Activated gamma-delta T cell treated with anti-CD3 and anti-CD28 coated beads, Interleukin-2, amount 50 U/mL, for 16 hours (primary cell): ENCODE results near the gene PIM3.

Source experiments
- DNase-seq: peaks from one replicate; pipeline ENCODE4 v3.0.0-alpha.2; 2020; ENCODE audit warnings: low read depth

The PIM3 gene

DNA sequence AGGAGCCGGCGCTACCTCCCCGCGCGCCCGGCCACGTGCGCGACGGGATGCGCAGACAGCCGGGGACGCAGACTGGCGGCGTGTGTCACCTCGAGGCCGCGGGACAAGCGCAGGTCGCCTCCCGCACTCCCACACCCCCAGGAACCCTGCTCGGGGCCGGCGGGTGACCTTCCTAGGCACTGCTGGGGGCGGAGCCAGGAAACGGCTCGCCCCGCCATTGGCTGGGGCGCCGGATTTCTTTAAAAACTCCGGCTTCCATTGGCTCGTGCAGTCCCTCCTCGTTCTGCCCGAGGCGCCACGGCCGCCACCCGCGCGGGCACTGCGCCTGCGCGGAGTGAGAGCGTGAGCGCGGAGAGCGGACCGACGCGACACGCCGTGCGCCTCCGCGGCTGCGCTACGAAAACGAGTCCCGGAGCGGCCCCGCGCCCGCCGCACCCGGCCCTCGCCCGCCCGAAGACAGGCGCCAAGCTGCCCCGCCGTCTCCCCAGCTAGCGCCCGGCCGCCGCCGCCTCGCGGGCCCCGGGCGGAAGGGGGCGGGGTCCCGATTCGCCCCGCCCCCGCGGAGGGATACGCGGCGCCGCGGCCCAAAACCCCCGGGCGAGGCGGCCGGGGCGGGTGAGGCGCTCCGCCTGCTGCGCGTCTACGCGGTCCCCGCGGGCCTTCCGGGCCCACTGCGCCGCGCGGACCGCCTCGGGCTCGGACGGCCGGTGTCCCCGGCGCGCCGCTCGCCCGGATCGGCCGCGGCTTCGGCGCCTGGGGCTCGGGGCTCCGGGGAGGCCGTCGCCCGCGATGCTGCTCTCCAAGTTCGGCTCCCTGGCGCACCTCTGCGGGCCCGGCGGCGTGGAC lies at the start of gene PIM3:
PIM3 (plus strand) TSS at position 614 of the 846 bp plus-strand sequence; CDS start at position 790, 176 bp downstream.
- DNase-seq: peak; percentile 86

- DNase-seq: no peak
Observed at GRCh38 chr22:49911881-49912625, 48.5 kb upstream of the PIM3 start.

- no peak for DNase-seq
Observed at GRCh38 chr22:49913026-49913425, 47.5 kb upstream of the PIM3 start.

GRCh38 chr22:49913446-49913845 lies 47.1 kb upstream of the PIM3 start:
- DNase-seq: no peak

DNA sequence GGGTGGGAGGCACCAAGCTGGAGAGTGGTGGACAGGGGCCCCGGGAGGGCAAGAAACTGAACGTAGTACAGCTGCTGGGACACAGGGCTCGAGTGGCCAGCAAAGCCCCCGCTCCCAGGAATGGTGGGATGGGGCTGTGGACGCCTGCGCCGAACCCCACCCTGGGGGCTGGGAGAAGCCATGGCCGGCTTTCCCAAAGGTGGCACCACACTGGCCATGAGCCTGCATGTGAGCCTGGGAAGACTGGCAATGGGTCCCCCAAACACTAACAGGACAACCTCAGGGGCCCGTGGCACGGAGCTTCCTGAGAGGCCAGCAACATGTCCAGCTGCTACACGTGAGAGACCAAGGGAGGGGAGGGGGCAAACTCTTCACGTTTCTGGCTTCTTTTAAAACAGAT lies 46.3 kb upstream of the PIM3 start:
- no peak for DNase-seq

GRCh38 chr22:49915610-49916009 lies 45.0 kb upstream of the PIM3 start:
- no peak for DNase-seq

GRCh38 chr22:49916831-49917230 lies 43.7 kb upstream of the PIM3 start:
- DNase-seq: no peak

GRCh38 chr22:49917974-49918910 lies 42.3 kb upstream of the PIM3 start, which contains the start of the genes ALG12 and CRELD2:
ALG12 (minus strand) TSS chr22:49918438; CDS start chr22:49913765, 4,673 bp downstream.
CRELD2 (plus strand) TSS chr22:49918634; CDS start chr22:49918770, 136 bp downstream.
- DNase-seq: peak; percentile 96

GRCh38 chr22:49918911-49919881 lies 41.4 kb upstream of the PIM3 start:
- DNase-seq: no peak

DNA sequence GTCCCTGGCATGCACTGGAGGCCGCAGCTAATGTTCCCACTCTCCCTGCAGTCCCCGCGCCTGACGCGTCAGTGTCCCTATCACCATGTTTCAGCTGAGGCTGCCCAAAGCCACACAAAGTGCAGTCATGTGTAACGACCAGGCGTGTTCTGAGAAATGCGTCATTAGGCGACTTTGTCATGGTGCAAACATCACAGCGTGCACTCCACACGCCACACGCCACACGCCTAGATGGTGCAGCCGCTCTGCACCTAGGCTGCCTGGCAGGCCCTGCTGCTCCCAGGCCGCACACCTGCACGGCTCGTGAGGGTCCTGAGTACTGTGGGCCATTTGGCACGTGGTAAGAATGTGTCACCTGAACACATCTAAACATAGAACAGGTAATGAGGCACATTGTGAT lies 39.7 kb upstream of the PIM3 start:
- DNase-seq: no peak

DNA sequence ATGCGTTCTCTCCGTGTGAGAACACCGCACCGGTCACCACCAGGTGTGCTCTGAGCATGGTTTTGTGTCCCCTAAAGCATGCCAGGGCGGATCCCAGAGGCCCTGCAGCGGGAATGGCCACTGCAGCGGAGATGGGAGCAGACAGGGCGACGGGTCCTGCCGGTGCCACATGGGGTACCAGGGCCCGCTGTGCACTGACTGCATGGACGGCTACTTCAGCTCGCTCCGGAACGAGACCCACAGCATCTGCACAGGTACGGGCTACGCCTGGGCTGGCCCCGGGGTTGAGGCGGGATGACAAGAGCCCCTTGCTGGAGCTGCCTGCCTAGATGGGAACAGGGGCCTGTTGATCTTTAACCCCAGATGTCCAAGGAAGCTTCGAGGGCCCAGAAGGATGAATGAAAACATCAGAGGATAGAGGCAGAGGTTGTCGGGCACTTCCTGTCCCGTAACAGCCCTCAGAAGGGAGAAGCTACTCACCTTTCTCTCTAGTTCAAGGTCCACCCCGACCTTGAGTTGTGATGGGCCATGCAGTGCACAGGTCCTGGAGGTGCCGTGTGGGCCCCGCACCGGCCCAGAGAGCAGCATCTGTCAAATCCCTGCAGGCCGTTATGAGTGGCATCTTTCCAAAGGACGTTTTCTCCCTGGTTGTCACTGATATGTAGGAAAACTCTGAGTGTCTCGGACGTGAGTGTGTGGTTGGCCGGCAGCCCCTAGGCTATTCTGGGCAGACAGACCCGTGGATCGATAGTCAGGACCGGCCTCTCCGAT lies 38.9 kb upstream of the PIM3 start:
- DNase-seq: no peak

DNA sequence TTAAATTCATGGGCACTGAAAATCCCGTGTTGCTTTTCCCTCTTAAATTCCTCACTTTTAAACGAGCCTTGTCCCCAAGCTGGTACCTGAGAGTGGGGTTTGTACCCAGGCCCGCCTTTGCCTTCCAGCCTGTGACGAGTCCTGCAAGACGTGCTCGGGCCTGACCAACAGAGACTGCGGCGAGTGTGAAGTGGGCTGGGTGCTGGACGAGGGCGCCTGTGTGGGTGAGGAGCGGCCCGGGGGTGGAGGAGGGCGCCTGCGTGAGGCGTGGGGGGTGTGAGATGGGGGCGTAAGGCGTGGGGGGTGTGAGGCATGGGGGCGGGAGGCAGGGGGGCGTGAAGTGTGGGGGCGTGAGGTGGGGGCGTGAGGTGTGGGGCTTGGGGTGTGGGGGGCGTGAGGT lies 38.1 kb upstream of the PIM3 start:
- no peak for DNase-seq

GRCh38 chr22:49922926-49923325 lies 37.6 kb upstream of the PIM3 start:
- no peak for DNase-seq

DNA sequence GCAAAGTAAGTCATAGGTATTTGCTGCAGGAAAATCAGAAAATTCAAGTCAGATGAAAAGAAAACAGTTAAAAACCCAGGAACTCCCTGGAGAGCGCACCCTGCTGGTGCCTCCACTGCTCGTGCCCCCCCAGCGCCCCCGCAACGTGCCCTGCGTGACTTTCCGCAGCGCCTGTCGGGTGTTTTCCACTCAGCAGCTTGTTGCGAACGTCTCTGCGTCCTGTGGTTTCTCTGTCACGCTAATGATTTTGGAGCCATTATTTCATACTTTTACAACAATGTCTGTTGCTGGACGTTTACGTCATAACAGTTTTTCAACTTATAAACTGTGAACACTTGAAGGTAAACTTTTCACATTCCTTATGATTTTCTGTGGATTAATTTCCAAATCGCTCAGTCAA lies 37.1 kb upstream of the PIM3 start:
- no peak for DNase-seq

DNA sequence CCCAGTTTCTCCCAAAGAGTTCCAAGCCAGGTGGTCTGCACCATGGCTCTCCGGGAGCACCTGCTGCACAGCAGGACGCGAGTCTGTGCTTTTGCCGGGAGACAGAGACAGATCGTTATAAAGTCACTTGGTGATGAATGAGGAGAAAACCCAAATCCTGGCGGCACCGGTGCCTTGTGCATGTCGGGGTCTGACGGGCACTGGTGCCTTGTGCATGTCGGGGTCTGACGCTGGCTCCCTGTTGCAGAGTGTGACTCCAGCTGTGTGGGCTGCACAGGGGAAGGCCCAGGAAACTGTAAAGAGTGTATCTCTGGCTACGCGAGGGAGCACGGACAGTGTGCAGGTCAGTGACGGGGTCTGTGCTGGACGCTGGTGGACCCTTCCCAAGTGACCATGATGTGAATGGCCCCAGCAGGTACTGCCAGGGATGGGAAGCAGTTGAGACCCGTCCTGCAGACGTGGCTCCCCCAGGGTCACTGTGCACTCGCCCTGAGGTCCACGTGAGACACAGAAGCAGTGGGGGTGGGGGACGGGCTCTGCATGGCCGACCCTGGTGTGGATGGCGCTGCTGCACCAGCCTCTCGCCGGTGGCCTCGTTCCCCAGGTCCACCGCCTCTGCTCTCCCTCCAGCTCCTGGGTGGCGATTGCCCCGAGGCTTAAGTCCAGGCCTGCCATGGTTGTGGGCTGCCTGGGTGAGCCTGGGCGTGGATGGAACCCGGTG lies 36.3 kb upstream of the PIM3 start:
- no peak for DNase-seq

DNA sequence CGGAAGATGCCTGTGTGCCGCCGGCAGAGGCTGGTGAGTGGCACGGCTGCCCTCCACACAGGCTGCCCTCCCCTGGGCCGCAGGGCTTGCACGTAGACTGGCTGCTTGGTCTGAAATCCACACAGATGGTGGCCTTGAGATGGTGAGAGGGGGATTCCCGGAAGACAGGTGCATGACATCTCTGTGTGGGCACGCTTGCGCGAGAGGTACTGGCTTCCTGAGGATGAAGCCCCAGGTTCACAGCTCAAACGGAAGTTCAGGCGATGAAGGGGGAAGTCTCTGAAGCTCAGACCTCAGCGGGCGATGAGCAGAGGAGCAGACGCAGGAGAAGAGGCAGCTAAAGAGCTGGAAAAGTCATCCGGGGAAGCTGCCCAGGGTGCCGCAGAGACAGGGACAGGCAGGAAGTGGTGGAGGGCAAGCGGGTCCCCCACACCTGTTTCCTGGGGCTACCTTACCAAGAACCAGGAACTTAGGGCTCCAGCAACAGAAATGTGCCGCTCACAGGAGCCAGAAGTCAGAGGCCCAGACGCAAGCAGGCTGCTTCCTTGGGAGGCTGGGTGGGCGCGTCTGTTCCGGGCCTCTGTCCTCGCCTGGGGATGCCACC lies 34.9 kb upstream of the PIM3 start:
- peak; percentile 67 for DNase-seq

DNA sequence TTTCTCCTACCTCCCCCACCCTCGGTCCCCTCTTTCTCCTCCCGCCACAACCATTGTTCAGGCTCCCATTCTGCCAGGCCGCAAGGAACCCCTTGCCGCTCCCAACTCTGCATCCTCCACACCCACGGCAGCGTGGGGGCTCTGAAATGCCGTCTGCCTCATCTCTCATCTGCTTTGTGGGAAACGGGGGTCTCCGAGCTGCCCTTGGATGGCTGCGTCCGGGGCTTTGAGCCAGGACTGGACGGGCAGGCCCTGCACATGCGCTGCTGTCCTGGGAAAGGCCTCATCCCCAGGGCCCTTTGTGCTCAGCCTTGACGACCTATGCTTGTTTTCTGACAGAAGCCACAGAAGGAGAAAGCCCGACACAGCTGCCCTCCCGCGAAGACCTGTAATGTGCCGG lies 33.7 kb upstream of the PIM3 start:
- DNase-seq: no peak

GRCh38 chr22:49927483-49928184 lies 32.9 kb upstream of the PIM3 start:
- no peak for DNase-seq
